ENCODE results near the gene PRIM2. TPM values are rescaled to one million over a fixed set of nuclear protein-coding genes. Genes with fewer than 3 reads are reported as not detected.
"Not testable (repeated sequence)": the region's sequence is repeated elsewhere in the genome, so short reads cannot be mapped to it uniquely, and the experiment has no call there.

The PRIM2 gene
- polyA plus RNA-seq, 2 of the 4 experiments (the other 2 are of a cell fraction), result 15.0 to 20.1 TPM

DNA sequence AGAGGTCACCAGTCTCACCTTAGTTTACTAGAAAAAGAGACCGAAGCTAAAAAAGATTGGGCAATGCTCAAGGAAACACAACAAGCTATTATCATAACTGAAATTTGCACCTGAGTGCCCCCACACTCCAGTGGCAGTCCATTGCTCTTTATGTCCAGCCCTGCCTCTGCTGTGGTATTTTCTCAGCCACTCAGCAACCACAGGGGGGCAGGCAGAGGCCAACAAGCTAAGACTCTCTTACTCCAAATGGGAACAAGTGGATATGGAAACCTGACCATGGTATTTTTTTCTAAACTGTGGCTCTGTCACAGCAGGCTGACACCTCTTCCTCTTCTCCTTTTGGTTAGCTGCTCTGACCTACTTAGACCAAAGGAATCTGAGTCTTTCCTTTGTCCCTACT lies 355.9 kb downstream of the PRIM2 start:
- 30% methylated on average over 1 of the region's 1 CpG for WGBS (ENCODE audit: missing lambda C conversion rate)
- H3K4me2 ChIP-seq, H3K27ac ChIP-seq, FAIRE-seq, POLR2A ChIA-PET, H3K4me3 ChIP-seq, CTCF ChIA-PET, H3K9me3 ChIP-seq, H3K4me1 ChIP-seq: not testable (repeated sequence)
- peak in 1 of 2 experiments; percentile 32; a peak in 2 of 5 replicates for TF ChIP-seq RAD21 (conservative IDR thresholded peaks at IDR 0.05 in 1 of 2, IDR thresholded peaks at IDR 0.05 in 1 of 2)
- ATAC-seq, result peak in 1 of 2 experiments; percentile 53; a peak in 2 of 6 replicates
- peak in 1 of 2 experiments; percentile 5 for DNase-seq (ENCODE audit: low read depth in 1 of 2, low spot score in 1 of 2)

DNA sequence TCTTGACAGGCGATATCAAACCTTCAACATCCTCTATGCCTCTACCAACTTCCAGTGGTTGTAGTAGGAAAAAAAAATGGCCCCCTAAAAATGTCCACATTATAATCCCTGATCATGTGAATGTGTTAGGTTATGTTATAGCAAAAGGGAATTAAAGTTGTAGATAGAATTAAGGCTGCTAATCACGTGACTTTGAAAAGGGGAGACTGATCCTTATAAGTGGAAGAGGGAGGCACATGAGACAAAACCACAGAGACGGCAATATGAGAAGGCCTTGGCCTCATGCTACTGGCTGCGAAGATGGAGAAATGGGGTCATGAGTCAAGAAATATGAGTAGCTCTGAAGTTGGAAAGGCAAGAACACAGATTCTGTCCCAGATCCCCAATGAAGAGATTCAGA lies 358.0 kb downstream of the PRIM2 start:
- DNase-seq (ENCODE audit: low read depth in 1 of 2, low spot score in 1 of 2); POLR2A ChIA-PET; CTCF ChIA-PET; H3K4me2 ChIP-seq; H3K9me3 ChIP-seq; H3K4me3 ChIP-seq; H3K27ac ChIP-seq; H3K4me1 ChIP-seq; FAIRE-seq; ATAC-seq: not testable (repeated sequence)
- 45% methylated on average over 4 of the region's 4 CpGs for WGBS (ENCODE audit: missing lambda C conversion rate)

DNA sequence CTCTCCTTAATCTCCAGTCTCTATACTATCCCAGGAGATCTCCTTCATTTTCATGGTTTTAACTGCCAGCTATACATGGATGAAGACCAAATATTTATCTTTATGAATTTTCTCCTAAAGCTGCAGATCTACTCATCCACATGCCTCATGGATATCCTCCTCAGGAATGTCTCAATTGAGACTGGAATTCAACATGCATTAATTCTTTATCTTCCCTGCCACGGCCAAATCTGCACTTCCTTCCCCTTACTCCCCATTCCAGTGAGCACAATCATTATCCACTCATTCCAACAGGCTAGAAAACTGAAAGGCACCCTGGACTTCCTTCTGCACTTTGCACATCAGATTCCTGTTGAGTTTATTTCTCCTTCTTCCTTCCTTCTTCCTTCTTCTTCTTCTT lies 379.0 kb downstream of the PRIM2 start:
- FAIRE-seq; POLR2A ChIA-PET; H3K4me1 ChIP-seq; CTCF ChIA-PET; H3K9me3 ChIP-seq; H3K4me2 ChIP-seq; DNase-seq (ENCODE audit: low read depth in 1 of 2, low spot score in 1 of 2); H3K27ac ChIP-seq; ATAC-seq; H3K4me3 ChIP-seq: not testable (repeated sequence)
- WGBS (ENCODE audit: missing lambda C conversion rate), result 0% methylated on average over 1 of the region's 1 CpG

Small RNA genes within 50 kb of the gene (small RNA-seq; reads per million reads assigned to genes)
- 0 to 4.7 (median 0.02) reads per million in 6 experiments for gene MIR548U

Other genes starting within 250 kb of the PRIM2 start
- gene ZNF451, start 227.4 kb upstream of the PRIM2 start, polyA plus RNA-seq (2011; rRNA removed), result 18.6 and 23.0 TPM in 2 replicates
- 7.6 to 8.9 TPM (median 8.7 TPM) in 3 replicates for gene ZNF451, start 227.4 kb upstream of the PRIM2 start, polyA plus RNA-seq (2017; fragmentation: RNase III; extraction: RNeasy Plus Mini Kit Qiagen cat#74134 plus additional on column Dnase treatment)
- gene BAG2, start 145.3 kb upstream of the PRIM2 start, polyA plus RNA-seq (2011; rRNA removed), result 10.2 and 13.9 TPM in 2 replicates
- 8.7 to 9.5 TPM (median 9.3 TPM) in 3 replicates for gene BAG2, start 145.3 kb upstream of the PRIM2 start, polyA plus RNA-seq (2017; fragmentation: RNase III; extraction: RNeasy Plus Mini Kit Qiagen cat#74134 plus additional on column Dnase treatment)
- 16.3 and 21.5 TPM in 2 replicates for gene RAB23, start 95.3 kb upstream of the PRIM2 start, polyA plus RNA-seq (2011; rRNA removed)
- 8.6 to 8.8 TPM (median 8.6 TPM) in 3 replicates for gene RAB23, start 95.3 kb upstream of the PRIM2 start, polyA plus RNA-seq (2017; fragmentation: RNase III; extraction: RNeasy Plus Mini Kit Qiagen cat#74134 plus additional on column Dnase treatment)

Data from A549 (cell line).